Measurements from ENCODE around the gene CACNG1.

The CACNG1 gene

DNA sequence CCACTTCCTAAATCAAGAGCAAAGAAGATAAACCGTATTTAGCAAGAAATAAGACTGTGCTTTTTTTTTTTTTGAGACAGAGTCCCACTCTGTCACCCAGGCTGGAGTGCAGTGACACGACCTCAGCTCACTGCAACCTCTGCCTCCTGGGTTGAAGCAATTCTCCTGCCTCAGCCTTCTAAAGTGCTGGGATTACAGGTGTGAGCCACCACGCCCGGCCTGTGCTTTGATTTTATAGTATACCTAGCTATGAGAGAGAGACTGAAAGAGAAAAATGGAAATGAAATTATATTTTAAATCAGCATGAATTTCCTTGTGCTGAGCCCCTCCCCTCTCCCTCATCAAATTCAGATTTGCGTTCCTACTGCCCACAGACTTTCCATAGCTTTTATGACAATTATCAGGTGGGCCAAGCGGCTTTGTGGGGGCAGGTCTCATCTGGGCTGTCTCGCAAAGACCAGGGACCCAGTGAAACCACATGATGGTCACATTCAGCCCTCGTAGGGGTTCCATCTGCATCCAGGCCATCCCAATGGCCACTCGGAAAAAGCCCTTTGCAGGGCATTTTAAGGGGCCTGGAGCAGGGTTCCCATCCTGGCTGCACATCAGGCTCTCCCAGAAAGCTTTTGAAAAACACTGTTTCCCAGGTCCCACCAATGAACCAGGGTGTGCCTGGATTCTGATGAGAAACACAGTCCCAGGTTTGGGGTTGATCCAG is 8.5 kb downstream of the CACNG1 start:
- no peak for DNase-seq

DNA sequence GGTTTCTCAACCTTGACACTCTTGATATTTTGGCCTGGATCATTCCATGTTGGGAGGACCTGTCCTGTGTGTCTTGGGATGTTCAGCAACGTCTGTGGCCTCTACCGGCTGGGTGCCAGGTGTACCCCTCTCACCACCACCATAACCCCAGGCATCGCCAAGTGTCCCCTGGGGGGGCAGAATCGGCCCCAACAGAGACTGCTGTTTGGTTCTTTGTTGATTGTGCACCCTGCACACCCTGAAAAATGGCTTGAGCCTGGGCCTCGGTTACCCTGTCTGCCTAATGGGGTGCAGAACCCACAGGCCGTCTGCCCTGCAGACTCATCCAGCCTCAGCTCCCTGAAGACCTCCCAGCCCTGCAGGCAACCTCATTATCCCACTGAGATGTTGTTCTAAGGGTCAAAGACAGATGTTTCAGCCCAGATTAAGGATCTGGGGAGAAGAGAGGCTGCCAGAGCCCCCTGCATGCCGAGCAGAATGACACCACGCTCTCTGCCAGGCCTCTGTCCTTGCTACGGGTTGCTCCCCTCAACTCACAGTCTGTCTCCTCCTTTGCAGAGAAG is 9.2 kb downstream of the CACNG1 start:
- no peak for DNase-seq

DNA sequence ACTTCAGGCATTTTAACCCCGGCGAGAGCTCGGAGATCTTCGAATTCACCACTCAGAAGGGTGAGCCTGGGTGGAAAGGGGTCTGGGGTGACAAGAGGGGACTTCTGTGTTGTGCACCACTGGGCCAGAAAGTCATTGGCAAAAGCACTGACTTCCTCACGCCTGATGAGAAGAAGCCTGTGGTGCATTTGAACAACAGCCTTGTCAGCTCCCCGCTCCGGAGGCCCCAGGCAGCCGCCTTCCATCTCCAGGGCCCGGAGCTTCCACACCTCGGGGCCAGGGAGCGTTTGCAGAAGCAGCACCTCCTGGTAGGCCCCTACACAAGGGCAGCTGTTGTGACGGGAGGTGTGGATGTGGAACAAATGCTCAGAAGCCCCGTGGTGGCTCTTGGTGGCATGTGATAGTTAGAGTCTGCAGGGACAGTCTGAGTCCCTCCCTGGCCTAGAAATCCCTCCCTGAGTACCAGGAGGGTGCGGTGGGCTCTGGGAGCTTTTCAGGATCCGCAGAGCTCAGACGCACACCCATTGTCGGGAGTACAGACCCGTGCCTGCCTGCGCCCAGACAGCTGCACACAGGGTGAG is 9.7 kb downstream of the CACNG1 start:
- no peak for DNase-seq

DNA sequence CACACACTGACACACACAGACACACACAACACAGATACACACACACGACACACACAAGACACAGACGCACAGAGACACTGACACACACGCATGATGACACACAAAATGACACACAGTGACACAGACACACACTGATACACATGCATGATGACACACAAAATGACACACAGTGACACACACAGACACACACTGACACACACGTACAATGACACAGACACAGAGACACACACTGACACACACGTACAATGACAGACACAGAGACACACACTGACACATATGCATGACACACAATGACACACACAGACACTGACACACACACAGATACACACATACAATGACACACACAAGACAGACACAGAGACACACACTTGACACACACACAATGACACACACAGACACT is 10.3 kb downstream of the CACNG1 start:
- DNase-seq = no peak

- no peak for DNase-seq
These were observed 10.7 kb downstream of the CACNG1 start for GRCh38 chr17:67055041-67055443.

GRCh38 chr17:67055811-67056745 is 11.7 kb downstream of the CACNG1 start:
- no peak for DNase-seq

DNA sequence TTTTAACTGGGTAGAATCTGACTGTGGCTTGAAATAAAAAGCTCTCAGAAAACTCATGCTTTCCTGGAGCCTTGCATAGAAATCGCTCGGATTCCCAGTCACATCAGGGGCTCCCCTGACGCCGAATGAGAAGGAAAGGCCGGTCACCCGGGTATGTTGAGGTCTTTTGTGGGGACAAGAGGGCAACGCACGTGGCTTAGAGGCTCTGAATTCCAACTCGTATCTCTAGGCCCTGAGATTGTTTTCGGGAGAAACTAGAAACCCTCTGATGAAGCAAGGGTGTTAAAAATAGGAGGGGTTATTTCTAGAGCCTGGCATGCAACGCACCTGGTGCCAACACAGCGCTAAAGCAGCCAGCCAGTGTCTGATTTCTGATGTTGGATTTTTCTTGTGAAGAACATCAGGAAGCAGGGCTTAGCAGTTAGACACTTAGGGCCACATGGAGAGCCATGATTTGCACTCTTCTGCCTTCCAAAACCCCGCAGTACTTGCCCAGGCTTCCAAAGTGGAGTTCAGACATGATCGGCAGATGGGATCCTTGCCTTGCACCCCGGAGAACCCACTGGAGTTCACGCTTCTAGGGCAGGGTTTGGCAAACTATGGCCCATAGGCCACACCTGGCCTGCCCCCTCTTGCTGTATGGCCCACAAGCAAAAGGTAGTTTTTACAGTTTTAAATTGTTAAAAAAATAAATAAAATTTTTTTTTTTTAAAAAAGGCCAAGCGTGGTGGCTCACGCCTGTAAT is 12.6 kb downstream of the CACNG1 start:
- no peak for DNase-seq

DNA sequence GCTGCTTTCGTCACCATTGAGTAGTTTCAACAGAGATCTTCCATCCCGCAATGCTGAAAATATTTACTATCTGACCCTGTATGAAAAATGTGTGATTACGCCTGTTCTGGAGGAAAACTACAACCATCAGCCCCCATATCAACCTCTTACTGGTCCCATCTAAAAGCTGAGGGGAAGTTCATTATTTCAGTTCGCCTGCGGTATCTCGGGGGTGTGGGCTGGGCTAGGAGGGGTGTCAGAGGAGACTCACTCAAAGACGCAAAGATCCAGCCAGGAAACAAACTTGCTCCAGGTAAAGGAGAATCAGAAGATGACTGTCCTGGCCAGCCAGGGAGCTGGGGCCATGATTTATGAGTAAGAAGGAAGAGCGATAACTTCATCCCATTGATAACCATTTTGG is 13.7 kb downstream of the CACNG1 start:
- DNase-seq = no peak

GRCh38 chr17:67059372-67059771 is 15.0 kb downstream of the CACNG1 start:
- no peak for DNase-seq

GRCh38 chr17:67063141-67063540 is 18.8 kb downstream of the CACNG1 start:
- DNase-seq = no peak

DNA sequence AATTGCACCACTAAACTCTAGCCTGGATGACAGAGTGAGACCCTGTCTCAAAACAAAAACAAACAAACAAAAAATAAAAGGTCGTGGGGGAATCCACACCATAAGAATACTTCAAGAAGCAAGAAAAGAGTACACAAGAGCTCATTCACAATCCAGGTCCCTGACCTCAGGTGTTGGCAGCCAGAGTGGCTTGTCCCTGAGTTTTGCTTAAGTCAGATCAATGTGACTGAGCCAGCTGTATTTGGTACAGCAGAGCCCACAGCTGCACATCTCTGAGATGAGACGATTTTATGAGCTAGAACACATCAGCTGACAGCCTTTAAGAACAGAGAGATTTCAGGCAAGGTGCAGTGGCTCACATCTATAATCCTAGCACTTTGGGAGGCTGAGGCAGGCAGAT is 22.4 kb downstream of the CACNG1 start:
- DNase-seq = no peak

GRCh38 chr17:67067571-67068482 is 23.5 kb downstream of the CACNG1 start:
- DNase-seq = no peak

- DNase-seq = no peak
These were observed 24.6 kb downstream of the CACNG1 start for GRCh38 chr17:67068999-67069398.

DNA sequence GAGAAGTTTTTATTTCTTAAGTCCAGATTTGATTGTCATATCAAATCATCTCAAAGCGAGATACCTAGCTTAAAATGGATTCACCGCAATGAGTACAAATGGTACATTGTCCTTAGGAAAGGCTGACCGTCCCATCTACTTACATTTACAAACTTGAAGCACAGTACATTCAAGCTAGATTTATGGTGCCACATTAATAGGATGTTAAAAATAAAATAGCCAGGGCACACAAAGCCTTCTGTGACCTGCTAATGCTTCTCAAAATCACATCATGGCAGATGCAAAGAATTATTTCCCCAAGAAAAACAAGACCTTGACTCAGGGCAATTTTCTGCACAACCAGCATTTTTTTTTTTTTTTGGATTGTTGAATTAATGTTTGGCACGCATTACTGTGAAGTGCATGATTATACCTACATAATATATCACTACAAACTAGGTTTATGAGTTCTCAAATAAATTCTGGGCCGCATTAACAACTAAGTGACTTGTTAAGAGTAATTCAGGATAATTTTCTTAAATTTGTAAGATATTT is 25.3 kb downstream of the CACNG1 start:
- no peak for DNase-seq

GRCh38 chr17:67071595-67071994 is 27.2 kb downstream of the CACNG1 start:
- no peak for DNase-seq

DNA sequence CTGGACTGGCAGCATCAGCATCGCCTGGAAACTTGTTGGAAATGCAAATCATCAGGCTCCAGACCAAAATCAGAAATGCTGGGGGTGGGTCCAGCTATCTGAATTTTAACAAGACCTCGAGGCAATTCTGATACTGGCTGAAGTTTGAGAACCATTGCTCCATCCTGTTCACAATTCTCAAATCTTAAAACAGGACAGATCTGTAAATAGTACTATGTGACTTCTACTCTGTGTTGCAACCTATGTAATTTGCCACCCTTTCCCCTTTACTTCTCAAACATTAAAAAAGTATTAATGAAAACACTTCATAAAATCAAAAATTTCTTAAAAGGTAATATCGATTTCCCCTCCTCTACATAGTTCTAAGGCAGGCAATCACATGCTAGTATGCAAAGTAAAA is 28.5 kb downstream of the CACNG1 start:
- no peak for DNase-seq

DNA sequence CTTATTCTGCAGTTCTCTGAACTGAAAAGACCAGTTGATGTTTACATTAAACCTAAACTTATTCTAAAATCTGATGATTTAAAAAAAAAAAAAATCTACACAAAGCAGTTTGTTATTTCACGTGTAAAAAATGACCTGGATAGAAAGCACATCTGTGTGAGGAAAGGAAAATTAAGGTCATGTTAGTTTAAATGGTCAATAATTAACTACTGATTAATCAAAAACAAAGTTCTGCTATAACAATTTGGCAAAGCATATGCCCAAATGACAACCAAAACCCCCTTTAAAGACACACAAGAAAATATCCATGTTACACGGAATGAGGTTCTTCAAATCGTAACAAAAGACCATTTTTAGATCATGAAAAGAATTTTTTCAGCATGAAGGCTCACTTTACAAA is 30.4 kb downstream of the CACNG1 start:
- no peak for DNase-seq

DNA sequence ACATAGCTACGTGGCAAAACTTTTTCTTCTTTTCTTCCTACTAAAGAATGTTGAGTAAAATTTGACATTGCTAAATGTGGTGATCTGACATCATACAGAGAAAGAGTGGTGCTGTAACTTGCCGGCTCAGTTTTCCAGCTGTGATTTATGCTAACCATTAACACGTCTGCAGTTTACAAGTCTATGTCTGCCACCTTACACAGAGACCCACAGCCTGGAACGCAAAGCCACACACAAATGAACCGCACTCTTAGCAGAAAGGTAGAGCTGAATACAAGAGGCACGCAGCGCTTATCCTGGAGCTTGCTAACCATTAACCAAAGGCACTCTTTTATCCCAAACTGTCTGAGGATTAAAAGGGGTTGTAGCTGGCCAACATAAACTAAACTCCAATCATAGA is 31.9 kb downstream of the CACNG1 start:
- no peak for DNase-seq

DNA sequence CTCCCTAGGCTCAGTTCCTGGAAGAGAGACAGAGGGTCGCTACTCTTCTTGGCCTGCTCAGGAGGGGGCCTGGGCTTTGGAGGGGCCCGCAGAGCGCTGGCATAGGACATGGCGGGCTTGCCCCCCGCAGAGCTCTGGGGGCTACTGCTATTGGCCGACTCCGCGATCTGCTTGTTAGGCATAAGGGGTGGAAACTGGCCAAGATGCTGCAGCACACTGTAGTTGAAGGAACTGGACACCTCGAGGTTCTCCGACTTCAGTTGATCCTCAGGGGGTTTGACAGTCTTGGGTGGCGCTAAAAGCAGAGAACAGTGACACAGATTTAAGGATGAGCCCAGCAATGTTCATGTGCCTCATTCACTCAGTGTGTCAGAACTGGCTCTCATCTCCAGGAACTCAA is 33.9 kb downstream of the CACNG1 start:
- DNase-seq = no peak

GRCh38 chr17:67079491-67079890 is 35.1 kb downstream of the CACNG1 start:
- DNase-seq = no peak

GRCh38 chr17:67080804-67081203 is 36.5 kb downstream of the CACNG1 start:
- no peak for DNase-seq
